ENCODE results near the gene KIAA1755. TPM values are rescaled to one million over a fixed set of nuclear protein-coding genes. Genes with fewer than 3 reads are reported as not detected.

Gene KIAA1755
- total RNA-seq, 2 donors from 2014 or later, result not detected

DNA sequence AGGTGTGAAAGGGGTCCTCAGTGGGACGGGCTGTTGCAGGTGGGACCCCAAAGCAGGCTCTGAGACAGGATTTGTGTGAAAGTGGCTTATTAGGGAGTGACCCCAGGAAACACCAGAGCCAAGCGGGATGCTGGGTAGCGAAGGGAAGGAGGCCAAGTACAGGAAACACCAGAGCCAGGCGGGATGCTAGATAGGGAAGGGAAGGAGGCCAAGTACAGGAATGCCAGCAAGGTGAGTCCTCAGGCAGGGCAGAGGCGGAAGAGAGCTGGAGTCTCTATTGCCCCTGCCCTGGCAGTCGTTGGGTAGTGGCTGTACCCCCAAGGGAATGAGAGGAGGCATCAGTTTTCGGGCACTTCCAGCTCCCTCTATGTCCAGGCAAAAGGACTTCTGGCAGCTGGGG, 65.0 kb downstream of the KIAA1755 start:
- H3K4me3 Mint-ChIP-seq, result no peak overlapping the region
- ATAC-seq, result no peak
- no peak for DNase-seq
- peaks cover 4% of the 10 kb centered on the region for H3K4me1 Mint-ChIP-seq
- no peak overlapping the region for H3K27ac Mint-ChIP-seq
- no peaks in the 10 kb centered on the region for H3K36me3 Mint-ChIP-seq (ENCODE audit: low read depth)
- peaks cover 31% of the 10 kb centered on the region for H3K27me3 Mint-ChIP-seq
- H3K9me3 ChIP-seq (ENCODE audit: control insufficient read depth, low read length, poor library complexity, severe bottlenecking), result no peaks in the 10 kb centered on the region

DNA sequence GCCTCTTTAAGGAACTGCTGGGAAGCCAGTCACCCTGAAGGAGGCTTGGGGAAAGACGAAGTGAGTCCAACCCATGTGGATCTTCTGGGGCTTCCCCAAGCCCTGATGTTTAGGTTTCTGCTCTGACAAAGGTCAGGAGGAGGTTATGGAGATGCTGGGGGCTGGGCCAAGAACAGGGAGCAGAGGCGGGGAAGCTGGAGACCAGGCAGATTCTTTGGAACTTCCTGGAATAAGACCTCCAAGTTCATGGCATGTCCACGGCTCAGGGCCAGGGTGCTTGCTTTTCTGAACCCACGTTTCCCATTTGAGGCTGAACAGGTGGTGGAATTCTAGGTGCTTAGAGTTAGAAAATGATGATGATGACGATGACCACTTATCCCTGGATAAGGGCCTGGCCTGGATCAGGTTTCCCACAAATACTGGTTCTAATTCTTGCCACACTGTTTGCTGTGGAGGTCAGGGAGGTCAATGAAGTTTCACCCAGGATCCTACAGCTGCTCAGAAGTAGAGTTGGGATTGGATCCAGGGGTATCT, 65.5 kb downstream of the KIAA1755 start:
- no peak overlapping the region for H3K27ac Mint-ChIP-seq
- no peaks in the 10 kb centered on the region for H3K9me3 ChIP-seq (ENCODE audit: control insufficient read depth, low read length, poor library complexity, severe bottlenecking)
- DNase-seq (no peak), ATAC-seq (no peak)
- no peak overlapping the region for H3K4me3 Mint-ChIP-seq
- peaks cover 31% of the 10 kb centered on the region for H3K27me3 Mint-ChIP-seq
- no peaks in the 10 kb centered on the region for H3K36me3 Mint-ChIP-seq (ENCODE audit: low read depth)
- H3K4me1 Mint-ChIP-seq, result peaks cover 4% of the 10 kb centered on the region

DNA sequence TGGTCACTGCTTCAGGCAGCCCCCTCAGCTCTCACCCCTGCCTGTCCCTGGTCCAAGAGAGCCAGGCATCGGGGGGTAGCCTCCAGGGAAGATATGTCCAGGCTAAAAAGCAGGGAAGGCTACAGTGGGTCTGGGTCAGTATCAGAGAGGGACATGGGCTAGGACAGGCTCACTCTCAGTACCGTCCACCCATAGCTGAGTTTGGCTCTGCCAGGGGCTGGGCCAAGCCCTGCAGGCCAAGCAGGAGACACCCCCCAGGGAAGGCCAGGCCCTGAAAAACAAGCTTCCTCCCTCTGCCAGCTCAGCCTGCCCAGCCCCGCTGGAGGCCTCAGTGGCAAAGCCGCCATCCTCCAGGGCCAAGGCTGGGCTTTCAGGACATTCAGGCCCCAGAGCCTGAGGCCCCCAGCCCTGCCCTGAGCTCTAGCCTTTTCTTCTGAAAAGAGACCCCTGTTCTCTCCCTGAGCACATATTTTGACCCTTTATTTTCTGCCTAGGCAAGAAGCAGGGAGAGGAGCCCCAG, 66.9 kb downstream of the KIAA1755 start:
- H3K9me3 ChIP-seq (ENCODE audit: control insufficient read depth, low read length, poor library complexity, severe bottlenecking), result no peaks in the 10 kb centered on the region
- no peak overlapping the region for H3K27ac Mint-ChIP-seq

DNA sequence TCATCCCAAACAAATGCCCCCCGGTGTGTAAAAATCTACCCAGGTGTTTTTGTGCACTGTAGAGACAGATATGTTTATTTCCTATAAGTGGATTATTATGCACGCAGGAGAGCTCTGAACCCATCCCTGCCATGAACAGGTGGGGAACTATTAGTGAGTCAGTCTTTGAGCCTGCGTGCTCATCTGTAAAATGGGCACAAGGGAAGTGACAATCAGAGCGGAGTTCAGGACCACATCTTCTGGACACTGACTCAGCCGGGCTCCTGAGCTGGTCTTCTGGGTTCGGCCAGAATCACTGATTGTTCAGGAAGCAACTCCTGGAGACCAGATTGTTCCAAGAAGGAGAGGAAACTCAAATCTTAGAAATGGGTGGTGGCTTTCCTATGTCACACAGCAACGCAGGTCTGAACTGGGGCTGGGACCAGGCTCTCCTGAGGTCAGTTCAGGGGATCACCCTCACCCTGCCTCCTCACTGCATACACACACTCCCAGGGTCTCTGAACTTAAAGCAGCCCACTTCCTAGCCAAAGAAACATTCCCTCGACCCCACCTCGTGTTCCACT, 68.1 kb downstream of the KIAA1755 start:
- H3K36me3 Mint-ChIP-seq (ENCODE audit: low read depth), result no peaks in the 10 kb centered on the region
- H3K27me3 Mint-ChIP-seq, result peaks cover 32% of the 10 kb centered on the region
- no peak overlapping the region for H3K27ac Mint-ChIP-seq
- H3K9me3 ChIP-seq (ENCODE audit: control insufficient read depth, low read length, poor library complexity, severe bottlenecking), result no peaks in the 10 kb centered on the region
- no peak for DNase-seq
- ATAC-seq, result no peak
- no peak overlapping the region for H3K4me3 Mint-ChIP-seq
- peaks cover 3% of the 10 kb centered on the region for H3K4me1 Mint-ChIP-seq

More for the DNA sequence above, 66.9 kb downstream of the KIAA1755 start:
- H3K36me3 Mint-ChIP-seq (ENCODE audit: low read depth), result no peaks in the 10 kb centered on the region
- no peak for DNase-seq
- no peak overlapping the region for H3K4me3 Mint-ChIP-seq
- peaks cover 27% of the 10 kb centered on the region for H3K27me3 Mint-ChIP-seq
- peaks cover 4% of the 10 kb centered on the region for H3K4me1 Mint-ChIP-seq
- ATAC-seq, result no peak

DNA sequence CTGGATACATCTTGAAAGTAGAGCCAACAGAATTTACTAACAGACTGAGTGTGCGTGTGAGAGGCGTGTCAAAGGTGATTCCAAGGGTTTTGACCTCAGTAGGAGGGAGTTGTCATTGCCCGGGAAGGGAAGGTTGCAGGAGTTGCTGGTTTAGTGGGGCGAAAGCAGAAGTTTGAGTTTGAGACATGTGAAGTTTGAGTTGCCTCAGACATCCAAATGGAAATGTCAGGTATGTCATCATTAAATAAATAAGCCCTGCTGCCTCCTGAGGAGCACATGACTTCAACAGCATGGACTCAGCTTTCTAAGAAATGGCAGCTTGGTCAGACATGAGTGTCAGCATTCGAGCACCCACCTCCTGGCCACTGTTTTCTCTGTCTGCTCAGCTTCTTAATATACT, 68.9 kb downstream of the KIAA1755 start:
- ATAC-seq (no peak), DNase-seq (no peak)
- H3K36me3 Mint-ChIP-seq (ENCODE audit: low read depth), result no peaks in the 10 kb centered on the region
- no peak overlapping the region for H3K27ac Mint-ChIP-seq
- H3K9me3 ChIP-seq (ENCODE audit: control insufficient read depth, low read length, poor library complexity, severe bottlenecking), result no peaks in the 10 kb centered on the region
- H3K27me3 Mint-ChIP-seq, result peaks cover 25% of the 10 kb centered on the region
- H3K4me1 Mint-ChIP-seq, result no peaks in the 10 kb centered on the region
- no peak overlapping the region for H3K4me3 Mint-ChIP-seq

DNA sequence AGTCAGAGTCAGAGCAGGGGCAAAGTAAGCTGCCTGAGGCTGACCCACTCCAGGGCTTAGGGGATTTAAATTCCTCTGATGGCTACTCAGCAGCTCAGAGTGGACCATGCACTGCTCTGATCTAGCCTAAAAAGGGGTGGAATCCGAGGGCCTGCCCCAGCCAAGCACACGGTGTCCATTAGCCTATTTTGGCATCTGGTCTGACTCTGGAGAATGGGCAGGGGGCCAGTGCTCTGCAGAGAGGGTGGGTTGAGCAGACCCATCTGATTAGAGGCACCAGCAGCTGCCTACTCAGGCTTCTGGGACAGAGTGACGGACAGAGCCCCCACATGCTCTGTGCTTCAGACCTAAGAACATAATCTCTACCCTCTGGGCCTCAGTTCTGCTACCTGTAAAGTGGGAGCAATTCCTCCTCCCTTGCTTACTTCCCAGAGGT, 69.6 kb downstream of the KIAA1755 start:
- ATAC-seq, result no peak
- H3K4me1 Mint-ChIP-seq, result no peaks in the 10 kb centered on the region
- H3K27ac Mint-ChIP-seq, result no peak overlapping the region

DNA sequence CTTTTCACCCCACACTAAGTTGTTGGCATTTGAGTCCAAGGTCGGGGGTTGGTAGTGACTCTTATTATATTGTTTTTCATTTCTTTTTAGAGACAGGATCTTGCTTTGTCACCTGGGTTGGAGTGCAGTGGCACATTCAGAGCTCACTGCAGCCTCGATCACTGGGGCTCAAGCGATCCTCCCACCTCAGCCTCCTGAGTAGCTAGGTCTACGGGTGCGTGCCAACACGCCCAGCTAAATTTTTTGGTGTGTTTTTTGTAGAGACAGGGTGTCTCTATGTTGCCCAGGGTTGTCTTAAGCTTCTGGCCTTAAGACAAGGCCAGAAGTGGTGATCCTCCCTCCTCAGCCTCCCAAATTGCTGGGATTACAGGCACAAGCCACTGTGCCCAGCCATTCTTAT, 70.4 kb downstream of the KIAA1755 start:
- no peaks in the 10 kb centered on the region for H3K4me1 Mint-ChIP-seq
- peaks cover 24% of the 10 kb centered on the region for H3K27me3 Mint-ChIP-seq
- H3K4me3 Mint-ChIP-seq, result no peak overlapping the region
- no peaks in the 10 kb centered on the region for H3K36me3 Mint-ChIP-seq (ENCODE audit: low read depth)
- ATAC-seq, result no peak
- H3K27ac Mint-ChIP-seq, result no peak overlapping the region
- DNase-seq, result no peak
- no peaks in the 10 kb centered on the region for H3K9me3 ChIP-seq (ENCODE audit: control insufficient read depth, low read length, poor library complexity, severe bottlenecking)

More for the DNA sequence above, 69.6 kb downstream of the KIAA1755 start:
- H3K4me3 Mint-ChIP-seq, result no peak overlapping the region
- no peak for DNase-seq
- peaks cover 24% of the 10 kb centered on the region for H3K27me3 Mint-ChIP-seq
- no peaks in the 10 kb centered on the region for H3K9me3 ChIP-seq (ENCODE audit: control insufficient read depth, low read length, poor library complexity, severe bottlenecking)
- no peaks in the 10 kb centered on the region for H3K36me3 Mint-ChIP-seq (ENCODE audit: low read depth)

DNA sequence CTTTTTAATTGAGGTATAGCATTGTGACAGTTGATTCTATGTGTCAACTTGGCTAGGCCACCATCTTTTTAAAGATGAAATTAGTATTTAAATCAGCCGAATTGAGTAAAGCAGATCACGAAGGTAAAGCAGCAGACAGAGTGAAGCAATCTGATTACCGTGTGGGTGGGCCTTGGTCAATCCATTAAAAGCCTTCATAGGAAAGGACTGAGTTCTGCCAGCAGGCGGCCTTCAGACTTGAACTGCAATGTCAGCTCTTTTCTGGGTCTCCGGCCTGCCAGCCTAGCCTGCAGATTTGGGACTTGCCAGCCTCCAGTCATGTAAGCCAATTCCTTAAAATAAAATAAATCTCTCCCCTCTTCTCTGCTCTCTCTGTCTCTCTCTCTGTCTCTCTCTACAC, 73.0 kb downstream of the KIAA1755 start:
- DNase-seq, result no peak
- Mint-ChIP-seq H3K27ac (no peak overlapping the region), H3K4me1 (no peaks in the 10 kb centered on the region), H3K36me3 (ENCODE audit: low read depth) (no peaks in the 10 kb centered on the region), H3K27me3 (peaks cover 38% of the 10 kb centered on the region), H3K4me3 (no peak overlapping the region)
- no peaks in the 10 kb centered on the region for H3K9me3 ChIP-seq (ENCODE audit: control insufficient read depth, low read length, poor library complexity, severe bottlenecking)
- ATAC-seq, result no peak

DNA sequence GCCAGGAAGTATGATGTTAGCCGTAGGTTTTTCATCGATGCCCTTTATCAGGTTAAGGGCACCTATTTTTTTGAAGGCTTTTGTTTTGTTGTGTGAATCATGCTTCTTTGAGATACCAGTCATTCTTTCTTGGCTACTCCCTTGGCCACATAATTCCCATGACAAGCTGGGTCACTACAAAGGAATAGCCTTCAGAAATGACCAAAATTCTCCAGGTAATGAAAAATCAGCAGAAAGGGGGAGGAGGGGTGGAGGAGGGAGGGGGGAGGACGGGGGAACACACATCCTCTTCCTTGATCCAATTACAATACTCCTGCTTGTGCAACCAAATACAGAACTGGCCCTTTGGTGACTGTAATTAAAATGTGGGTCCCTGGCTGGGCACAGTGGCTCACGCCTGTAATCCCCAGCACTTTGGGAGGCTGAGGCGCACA, 73.7 kb downstream of the KIAA1755 start:
- ATAC-seq (no peak), DNase-seq (no peak)
- H3K27me3 Mint-ChIP-seq, result peaks cover 44% of the 10 kb centered on the region
- no peak overlapping the region for H3K27ac Mint-ChIP-seq
- no peaks in the 10 kb centered on the region for H3K9me3 ChIP-seq (ENCODE audit: control insufficient read depth, low read length, poor library complexity, severe bottlenecking)
- no peaks in the 10 kb centered on the region for H3K4me1 Mint-ChIP-seq
- no peak overlapping the region for H3K4me3 Mint-ChIP-seq
- H3K36me3 Mint-ChIP-seq (ENCODE audit: low read depth), result no peaks in the 10 kb centered on the region

DNA sequence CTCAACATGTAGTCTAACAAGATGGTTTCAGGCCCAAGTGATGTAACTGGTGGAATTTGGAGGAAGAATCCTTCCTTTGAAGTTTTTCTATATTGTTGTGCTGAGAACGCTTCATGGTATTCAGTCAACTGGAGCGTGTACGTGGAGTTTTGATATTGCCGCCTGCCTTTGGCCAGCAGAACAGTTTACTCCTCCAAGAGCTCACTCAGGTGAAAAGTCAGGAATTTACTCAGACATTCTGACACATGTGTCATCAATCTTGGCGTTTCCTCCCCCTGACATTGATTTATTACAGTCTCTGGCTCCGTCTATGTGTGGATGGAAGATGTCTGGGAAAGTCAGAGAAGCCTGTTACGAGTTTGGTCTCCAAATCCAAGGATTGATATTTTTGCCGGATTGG, 76.4 kb downstream of the KIAA1755 start:
- Mint-ChIP-seq H3K27me3 (peaks cover 58% of the 10 kb centered on the region), H3K4me1 (no peaks in the 10 kb centered on the region), H3K36me3 (ENCODE audit: low read depth) (no peaks in the 10 kb centered on the region), H3K27ac (no peak overlapping the region), H3K4me3 (no peak overlapping the region)
- ATAC-seq (no peak), DNase-seq (no peak)
- no peaks in the 10 kb centered on the region for H3K9me3 ChIP-seq (ENCODE audit: control insufficient read depth, low read length, poor library complexity, severe bottlenecking)

DNA sequence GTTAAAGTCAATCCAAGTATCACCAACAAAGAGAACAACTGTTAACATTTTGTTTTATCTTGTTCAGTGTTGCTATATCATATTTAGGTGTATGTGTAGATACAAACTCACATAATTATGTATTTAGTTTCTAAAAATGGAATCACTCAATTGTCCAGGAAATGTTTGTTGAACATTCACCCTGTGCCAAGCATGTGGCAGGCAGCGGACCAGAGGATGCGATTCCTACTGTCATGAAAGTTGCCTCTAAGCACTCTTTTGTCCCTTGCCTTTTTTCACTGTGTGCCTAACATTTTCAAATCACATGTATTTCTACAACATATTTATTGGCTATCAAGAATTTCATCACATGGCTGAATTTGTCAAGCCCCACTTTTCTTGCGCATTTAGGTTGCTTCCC, 78.6 kb downstream of the KIAA1755 start:
- peaks cover 3% of the 10 kb centered on the region for H3K36me3 Mint-ChIP-seq (ENCODE audit: low read depth)
- H3K4me1 Mint-ChIP-seq, result peaks cover 4% of the 10 kb centered on the region
- DNase-seq (no peak), ATAC-seq (no peak)
- H3K27me3 Mint-ChIP-seq, result peaks cover 71% of the 10 kb centered on the region
- H3K4me3 Mint-ChIP-seq, result no peak overlapping the region
- no peak overlapping the region for H3K27ac Mint-ChIP-seq
- no peaks in the 10 kb centered on the region for H3K9me3 ChIP-seq (ENCODE audit: control insufficient read depth, low read length, poor library complexity, severe bottlenecking)

DNA sequence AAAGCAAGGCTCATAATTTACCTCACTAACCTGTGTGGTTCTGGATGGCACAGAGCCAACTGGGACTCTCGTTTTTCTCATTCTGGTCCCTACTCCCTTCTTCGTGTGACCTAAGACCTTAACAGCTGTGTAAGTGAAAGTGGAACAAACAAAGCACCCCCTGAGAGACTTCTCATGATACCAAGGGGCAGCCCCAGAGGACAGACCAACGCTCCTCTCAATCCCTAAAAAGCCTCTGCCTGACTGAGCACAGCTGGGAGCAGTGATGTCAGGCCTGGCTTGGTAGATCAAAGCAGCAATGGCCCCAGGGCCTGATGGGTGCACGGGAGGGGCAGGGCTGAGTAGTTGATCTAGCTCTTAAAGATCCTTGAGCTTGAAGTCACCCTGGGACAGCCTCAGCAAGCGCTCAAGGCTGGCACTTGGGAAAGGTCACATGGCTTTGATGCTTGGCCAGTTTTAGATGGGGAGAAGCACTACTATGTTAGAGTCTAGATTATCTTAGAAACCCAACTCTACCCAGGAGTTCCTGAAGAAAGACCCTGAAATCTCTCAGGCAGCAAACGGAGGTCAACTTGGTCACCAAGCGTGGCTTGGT, 79.2 kb downstream of the KIAA1755 start:
- Mint-ChIP-seq H3K36me3 (ENCODE audit: low read depth) (peaks cover 3% of the 10 kb centered on the region), H3K27me3 (peaks cover 78% of the 10 kb centered on the region), H3K27ac (no peak overlapping the region), H3K4me1 (peaks cover 4% of the 10 kb centered on the region), H3K4me3 (no peak overlapping the region)
- H3K9me3 ChIP-seq (ENCODE audit: control insufficient read depth, low read length, poor library complexity, severe bottlenecking), result no peaks in the 10 kb centered on the region
- DNase-seq (no peak), ATAC-seq (no peak)

DNA sequence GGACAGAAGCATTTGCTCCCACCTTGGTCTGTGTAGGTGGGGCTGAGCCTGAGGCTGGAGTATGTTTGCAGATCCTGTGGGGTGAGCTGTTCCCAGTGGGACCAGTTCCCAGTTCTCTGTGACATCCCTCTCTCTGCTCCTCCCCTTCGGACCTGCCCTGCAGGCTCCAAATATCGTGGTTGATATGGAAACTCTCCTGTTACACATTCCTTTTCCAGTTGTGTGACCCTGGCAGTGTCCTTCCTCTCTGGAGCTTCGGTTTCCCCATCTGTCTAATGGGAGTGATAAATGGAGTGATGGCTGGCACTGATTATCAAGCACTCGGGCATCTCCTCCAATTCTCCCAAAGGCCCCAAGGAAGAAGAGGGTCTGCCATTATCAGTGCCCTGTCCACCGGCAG, 79.8 kb downstream of the KIAA1755 start:
- DNase-seq (no peak), ATAC-seq (no peak)
- Mint-ChIP-seq H3K27me3 (peaks cover 75% of the 10 kb centered on the region), H3K4me1 (peaks cover 4% of the 10 kb centered on the region), H3K4me3 (no peak overlapping the region), H3K27ac (no peak overlapping the region), H3K36me3 (ENCODE audit: low read depth) (peaks cover 3% of the 10 kb centered on the region)
- no peaks in the 10 kb centered on the region for H3K9me3 ChIP-seq (ENCODE audit: control insufficient read depth, low read length, poor library complexity, severe bottlenecking)

DNA sequence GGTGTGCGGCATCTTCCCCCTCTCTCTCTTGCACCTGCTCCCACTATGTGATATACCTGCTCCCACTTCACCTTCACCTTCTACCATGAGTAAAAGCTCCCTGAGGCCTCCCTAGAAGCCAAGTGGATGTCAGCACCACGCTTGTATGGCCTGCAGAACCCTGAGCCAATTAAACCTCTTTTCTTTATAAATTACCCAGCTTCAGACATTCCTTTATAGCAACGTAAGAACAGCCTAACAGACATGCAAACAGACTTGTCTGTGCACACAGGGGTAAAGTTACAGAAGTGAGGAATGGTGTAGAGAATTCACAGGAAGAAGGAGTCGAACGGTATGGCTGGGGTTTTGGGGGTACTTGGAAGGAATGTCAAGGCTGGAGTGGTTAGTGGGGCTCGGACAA, 80.7 kb downstream of the KIAA1755 start:
- ATAC-seq (no peak), DNase-seq (no peak)
- H3K4me3 Mint-ChIP-seq, result no peak overlapping the region
- H3K36me3 Mint-ChIP-seq (ENCODE audit: low read depth), result peaks cover 3% of the 10 kb centered on the region
- no peaks in the 10 kb centered on the region for H3K9me3 ChIP-seq (ENCODE audit: control insufficient read depth, low read length, poor library complexity, severe bottlenecking)
- no peak overlapping the region for H3K27ac Mint-ChIP-seq
- H3K27me3 Mint-ChIP-seq, result peaks cover 65% of the 10 kb centered on the region
- peaks cover 4% of the 10 kb centered on the region for H3K4me1 Mint-ChIP-seq
